KMS-11 (cell line): ENCODE results near the gene SLC43A3.

ENCODE experiments used
- H2AFZ ChIP-seq: fragments of 200-600 bp; sonication (generic); 2 replicates; pipeline ENCODE4 v1.6.1; 2016; ENCODE audit warnings: antibody characterized with exemption, mixed run types, low read depth
- H3K27ac ChIP-seq: fragments of 200-600 bp; sonication (generic); 2 replicates; pipeline ENCODE4 v1.6.1; 2016; ENCODE audit warnings: mild to moderate bottlenecking, mixed run types
- H3K27me3 ChIP-seq: fragments of 200-600 bp; sonication (generic); 2 replicates; pipeline ENCODE4 v1.6.1; 2017; ENCODE audit warnings: mild to moderate bottlenecking, low read depth, mixed run types, moderate library complexity; ENCODE audit not compliant: insufficient read depth
- H3K36me3 ChIP-seq: fragments of 200-600 bp; sonication (generic); 2 replicates; pipeline ENCODE4 v1.6.1; 2017; ENCODE audit warnings: mild to moderate bottlenecking, mixed run types; ENCODE audit not compliant: insufficient read depth
- H3K4me1 ChIP-seq: fragments of 200-600 bp; sonication (generic); 2 replicates; pipeline ENCODE4 v1.6.1; 2016; ENCODE audit warnings: mild to moderate bottlenecking, low read depth, mixed run types; ENCODE audit not compliant: poor library complexity, severe bottlenecking
- H3K4me2 ChIP-seq: fragments of 200-600 bp; sonication (generic); 2 replicates; pipeline ENCODE4 v1.7.0; 2016; ENCODE audit warnings: mild to moderate bottlenecking, mixed run types
- H3K4me3 ChIP-seq: fragments of 200-600 bp; sonication (generic); IDR thresholded peaks from 2 replicates; pipeline ENCODE4 v1.6.1; 2017; ENCODE audit warnings: low read depth, low read length, mixed read lengths; ENCODE audit not compliant: insufficient read depth
- H3K79me2 ChIP-seq: fragments of 200-600 bp; sonication (generic); 2 replicates; pipeline ENCODE4 v1.6.1; 2016; ENCODE audit warnings: low read depth, mixed run types; ENCODE audit not compliant: insufficient read depth
- H3K9ac ChIP-seq: fragments of 200-600 bp; sonication (generic); 2 replicates; pipeline ENCODE4 v1.6.1; 2016; ENCODE audit warnings: mild to moderate bottlenecking, mixed run types
- H4K20me1 ChIP-seq: fragments of 200-600 bp; sonication (generic); 2 replicates; pipeline ENCODE4 v1.6.1; 2016; ENCODE audit warnings: mild to moderate bottlenecking, mixed run types; ENCODE audit not compliant: insufficient read depth
- TF ChIP-seq, protein P1 (sequence below): fragments of 200-600 bp; sonication (generic); conservative IDR thresholded peaks from 2 replicates; pipeline ENCODE4 v1.6.1; 2017; ENCODE audit warnings: low read depth, mild to moderate bottlenecking, antibody characterized with exemption, low read length, moderate library complexity, mixed read lengths

SLC43A3 gene

DNA sequence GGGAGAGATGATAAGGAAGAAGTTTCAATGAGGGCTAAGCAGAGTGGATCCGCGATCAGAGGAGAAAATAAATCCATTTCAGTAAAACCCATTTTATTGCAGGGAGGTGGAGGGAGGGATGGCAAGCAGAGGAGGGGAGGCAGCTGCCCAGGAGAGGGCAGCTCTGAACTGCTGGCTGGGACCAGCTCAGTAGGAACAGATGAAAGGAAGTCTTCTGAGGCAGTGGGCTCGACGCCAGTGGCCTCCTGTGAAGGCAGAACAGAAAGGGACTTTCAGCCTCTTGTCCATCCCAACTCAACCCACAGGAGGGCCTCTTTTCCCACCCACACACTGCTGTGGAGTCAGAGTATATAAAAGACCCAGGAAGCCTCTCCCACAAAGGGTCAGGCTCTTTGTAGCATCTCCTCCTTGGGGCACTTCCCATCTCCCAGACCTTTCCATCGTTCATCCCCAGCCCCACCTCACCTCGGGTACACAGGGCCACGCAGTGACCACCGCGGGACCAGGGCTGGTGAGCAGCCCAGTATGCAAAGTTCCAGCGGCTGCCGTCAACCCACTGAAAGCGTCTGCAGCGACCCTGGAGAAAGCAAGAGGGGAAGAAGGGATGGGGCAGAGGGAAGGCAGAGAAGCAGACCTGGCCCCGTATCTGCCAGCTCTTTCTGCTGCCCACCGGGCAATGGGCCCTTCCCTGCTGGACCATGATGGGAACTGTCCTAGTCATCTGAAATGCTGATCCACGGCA, 39.5 kb downstream of the SLC43A3 start:
- H3K36me3 ChIP-seq, result no peaks in the 10 kb centered on the region
- H3K27me3 ChIP-seq, result no peaks in the 10 kb centered on the region
- H3K27ac ChIP-seq, result no peak overlapping the region
- TF ChIP-seq, protein P1, sequence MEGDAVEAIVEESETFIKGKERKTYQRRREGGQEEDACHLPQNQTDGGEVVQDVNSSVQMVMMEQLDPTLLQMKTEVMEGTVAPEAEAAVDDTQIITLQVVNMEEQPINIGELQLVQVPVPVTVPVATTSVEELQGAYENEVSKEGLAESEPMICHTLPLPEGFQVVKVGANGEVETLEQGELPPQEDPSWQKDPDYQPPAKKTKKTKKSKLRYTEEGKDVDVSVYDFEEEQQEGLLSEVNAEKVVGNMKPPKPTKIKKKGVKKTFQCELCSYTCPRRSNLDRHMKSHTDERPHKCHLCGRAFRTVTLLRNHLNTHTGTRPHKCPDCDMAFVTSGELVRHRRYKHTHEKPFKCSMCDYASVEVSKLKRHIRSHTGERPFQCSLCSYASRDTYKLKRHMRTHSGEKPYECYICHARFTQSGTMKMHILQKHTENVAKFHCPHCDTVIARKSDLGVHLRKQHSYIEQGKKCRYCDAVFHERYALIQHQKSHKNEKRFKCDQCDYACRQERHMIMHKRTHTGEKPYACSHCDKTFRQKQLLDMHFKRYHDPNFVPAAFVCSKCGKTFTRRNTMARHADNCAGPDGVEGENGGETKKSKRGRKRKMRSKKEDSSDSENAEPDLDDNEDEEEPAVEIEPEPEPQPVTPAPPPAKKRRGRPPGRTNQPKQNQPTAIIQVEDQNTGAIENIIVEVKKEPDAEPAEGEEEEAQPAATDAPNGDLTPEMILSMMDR, result no peak
- H3K79me2 ChIP-seq, result no peaks in the 10 kb centered on the region
- no peaks in the 10 kb centered on the region for H4K20me1 ChIP-seq
- H3K4me1 ChIP-seq, result no peaks in the 10 kb centered on the region
- H3K4me3 ChIP-seq, result no peak overlapping the region
- H3K4me2 ChIP-seq, result no peak overlapping the region
- no peak overlapping the region for H2AFZ ChIP-seq
- no peak overlapping the region for H3K9ac ChIP-seq

DNA sequence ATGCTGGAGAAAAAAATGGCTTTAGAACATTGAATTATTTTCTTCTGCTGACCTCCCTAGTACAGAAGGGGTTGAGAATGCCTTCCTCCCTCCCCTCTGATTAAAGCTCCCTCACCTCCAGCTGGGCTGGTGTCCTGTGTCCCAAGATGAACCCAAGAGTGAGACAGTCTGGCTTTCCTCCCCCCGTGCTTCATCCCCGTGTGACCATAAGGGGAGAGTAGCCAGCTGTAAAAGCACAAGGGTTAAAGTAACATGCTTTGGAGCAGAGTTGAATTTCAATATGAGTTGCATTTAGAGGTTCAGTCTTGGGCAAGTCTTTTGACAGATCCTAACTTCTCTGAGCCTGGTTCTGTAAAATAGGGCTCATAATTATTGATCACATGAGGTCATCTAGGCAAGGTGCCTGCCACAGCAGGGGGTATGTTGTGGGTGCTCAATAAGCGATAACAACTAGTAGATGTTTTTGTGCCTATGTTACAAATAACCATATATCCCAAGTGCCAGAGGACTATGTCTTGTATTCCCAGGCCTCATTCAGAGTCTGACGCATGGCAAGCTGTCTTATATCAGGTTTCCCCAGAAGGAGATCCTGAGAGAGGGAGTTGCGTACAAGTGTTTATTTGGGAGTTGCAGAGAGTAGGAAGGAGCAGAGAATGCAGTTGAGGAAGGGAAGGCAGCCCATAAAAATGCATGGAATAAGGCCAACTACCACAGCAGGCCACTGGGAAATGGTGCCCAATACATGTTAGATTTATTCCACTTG, 40.6 kb downstream of the SLC43A3 start:
- no peaks in the 10 kb centered on the region for H4K20me1 ChIP-seq
- no peaks in the 10 kb centered on the region for H3K79me2 ChIP-seq
- H3K4me2 ChIP-seq, result no peak overlapping the region
- no peaks in the 10 kb centered on the region for H3K36me3 ChIP-seq
- no peaks in the 10 kb centered on the region for H3K4me1 ChIP-seq
- no peak overlapping the region for H2AFZ ChIP-seq
- no peaks in the 10 kb centered on the region for H3K27me3 ChIP-seq
- no peak overlapping the region for H3K27ac ChIP-seq
- no peak overlapping the region for H3K4me3 ChIP-seq
- H3K9ac ChIP-seq, result no peak overlapping the region
- TF ChIP-seq, protein P1, result no peak

DNA sequence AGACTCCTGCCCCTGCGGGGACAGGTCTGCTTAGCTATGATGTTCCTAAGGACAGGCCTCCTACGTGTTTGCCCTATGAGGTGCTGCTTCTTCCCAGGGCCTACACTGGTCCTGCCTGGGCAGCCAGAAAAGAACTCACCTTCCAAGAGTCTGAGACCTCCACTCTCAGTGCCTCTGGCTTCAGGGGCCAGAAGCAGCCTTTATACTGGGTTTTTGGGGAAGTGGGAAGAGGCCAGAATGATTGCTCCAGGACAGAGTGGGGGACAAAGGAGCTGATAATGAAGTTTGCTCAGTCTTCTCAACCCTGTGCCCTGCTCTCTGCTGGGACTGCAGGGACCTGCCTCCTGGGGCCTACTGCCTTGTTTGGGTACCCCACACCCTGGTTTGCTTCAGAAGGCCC, 45.9 kb downstream of the SLC43A3 start, which contains the start of gene PRG3:
Gene PRG3 (minus strand): TSS at position 176 of the 400 bp plus-strand sequence. CDS start 442 bp downstream, outside the sequence.
- Histone ChIP-seq H3K27ac (no peak within 1 kb of the TSS), H3K4me2 (no peak within 1 kb of the TSS), H3K79me2 (no peaks in the 10 kb centered on the region), H3K4me3 (no peak within 1 kb of the TSS), H3K27me3 (no peaks in the 10 kb centered on the region), H3K36me3 (no peaks in the 10 kb centered on the region), H3K9ac (no peak within 1 kb of the TSS), H3K4me1 (no peaks in the 10 kb centered on the region), H2AFZ (no peak within 1 kb of the TSS), H4K20me1 (no peaks in the 10 kb centered on the region)
- TF ChIP-seq, protein P1, result no peak

- no peak overlapping the region for H3K4me2 ChIP-seq
- no peak overlapping the region for H3K27ac ChIP-seq
- no peaks in the 10 kb centered on the region for H4K20me1 ChIP-seq
- TF ChIP-seq, protein P1, result no peak
- H3K79me2 ChIP-seq, result no peaks in the 10 kb centered on the region
- H3K27me3 ChIP-seq, result no peaks in the 10 kb centered on the region
- H3K4me1 ChIP-seq, result no peaks in the 10 kb centered on the region
- no peaks in the 10 kb centered on the region for H3K36me3 ChIP-seq
- H3K9ac ChIP-seq, result no peak overlapping the region
- no peak overlapping the region for H3K4me3 ChIP-seq
- no peak overlapping the region for H2AFZ ChIP-seq
Measured at GRCh38 chr11:57379732-57380131, 47.2 kb downstream of the SLC43A3 start.
